SW480 (cell line): ENCODE results near the gene GLT1D1.

Source experiments
- DNase-seq: peaks from one replicate; pipeline ENCODE4 v3.0.0-alpha.2; 2016; ENCODE audit warnings: low spot score

Gene GLT1D1

GRCh38 chr12:128856035-128856790, 2.9 kb downstream of the GLT1D1 start:
- DNase-seq: no peak

- no peak for DNase-seq
These were observed 3.5 kb downstream of the GLT1D1 start for GRCh38 chr12:128856791-128857078.

GRCh38 chr12:128857133-128857763, 4.0 kb downstream of the GLT1D1 start:
- no peak for DNase-seq

- no peak for DNase-seq
These were observed 6.0 kb downstream of the GLT1D1 start for GRCh38 chr12:128859311-128859710.

GRCh38 chr12:128861226-128862016, 8.1 kb downstream of the GLT1D1 start:
- no peak for DNase-seq

- no peak for DNase-seq
These were observed 10.7 kb downstream of the GLT1D1 start for GRCh38 chr12:128863957-128864356.

- no peak for DNase-seq
These were observed 11.4 kb downstream of the GLT1D1 start for GRCh38 chr12:128864516-128865186.

- DNase-seq: no peak
These were observed 14.2 kb downstream of the GLT1D1 start for GRCh38 chr12:128867466-128867865.

- no peak for DNase-seq
These were observed 18.2 kb downstream of the GLT1D1 start for GRCh38 chr12:128871516-128871892.

GRCh38 chr12:128872303-128872702, 19.0 kb downstream of the GLT1D1 start:
- no peak for DNase-seq

GRCh38 chr12:128876559-128876958, 23.3 kb downstream of the GLT1D1 start:
- no peak for DNase-seq

- no peak for DNase-seq
These were observed 26.9 kb downstream of the GLT1D1 start for GRCh38 chr12:128879898-128880764.

- no peak for DNase-seq
These were observed 38.6 kb downstream of the GLT1D1 start for GRCh38 chr12:128891856-128892255.

- DNase-seq: no peak
These were observed 50.0 kb downstream of the GLT1D1 start for GRCh38 chr12:128903236-128903635.

- DNase-seq: no peak
These were observed 51.8 kb downstream of the GLT1D1 start for GRCh38 chr12:128905003-128905544.

GRCh38 chr12:128906485-128907137, 53.3 kb downstream of the GLT1D1 start:
- no peak for DNase-seq

GRCh38 chr12:128908254-128908653, 55.0 kb downstream of the GLT1D1 start:
- DNase-seq: no peak

- no peak for DNase-seq
These were observed 56.4 kb downstream of the GLT1D1 start for GRCh38 chr12:128909653-128910052.

- DNase-seq: no peak
These were observed 57.4 kb downstream of the GLT1D1 start for GRCh38 chr12:128910629-128911028.

- DNase-seq: no peak
These were observed 58.6 kb downstream of the GLT1D1 start for GRCh38 chr12:128911861-128912260.
